Measurements from ENCODE around the gene NELFCD. TPM values are rescaled to one million over a fixed set of nuclear protein-coding genes. Genes with fewer than 3 reads are reported as not detected.

Gene NELFCD
- polyA plus RNA-seq, 6 donors from 2014 or later = 78.9 to 128 (median 86.2) TPM

DNA sequence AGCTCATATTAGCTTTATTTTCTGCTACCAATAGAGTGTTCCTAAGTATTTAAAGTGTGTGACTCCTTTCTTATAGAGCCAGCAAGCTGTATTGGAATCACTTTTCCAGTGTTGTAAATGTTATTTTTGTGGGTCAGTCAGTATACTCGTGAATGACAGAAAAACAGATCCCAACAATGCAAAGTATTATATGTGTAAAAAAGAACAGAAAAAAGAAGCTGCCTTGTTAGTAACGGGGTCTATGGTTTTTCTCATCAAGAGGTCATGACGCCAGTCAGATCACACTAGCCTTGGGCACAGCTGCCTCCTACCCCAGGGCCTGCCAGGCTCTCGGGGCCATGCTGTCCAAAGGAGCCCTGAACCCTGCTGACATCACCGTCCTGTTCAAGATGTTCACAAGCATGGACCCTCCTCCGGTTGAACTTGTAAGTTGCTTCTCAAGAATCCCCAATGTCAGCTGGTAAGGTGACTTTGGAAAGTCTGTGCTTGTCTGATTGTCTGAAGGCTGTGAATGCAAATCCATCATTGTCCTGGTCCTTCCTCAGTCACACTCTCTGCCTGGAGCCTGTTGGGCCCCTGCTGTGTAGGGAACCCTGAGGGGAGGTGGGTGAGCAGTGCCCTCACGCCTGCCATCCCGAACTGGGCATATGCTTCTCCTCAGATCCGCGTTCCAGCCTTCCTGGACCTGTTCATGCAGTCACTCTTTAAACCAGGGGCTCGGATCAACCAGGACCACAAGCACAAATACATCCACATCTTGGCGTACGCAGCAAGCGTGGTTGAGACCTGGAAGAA lies 9.8 kb downstream of the NELFCD start:
- Mint-ChIP-seq H3K4me1 (peaks cover 30 to 48% (median 34%) of the 10 kb centered on the region in 3 donors), H3K36me3 (peaks cover 14 to 16% of the 10 kb centered on the region in 2 donors), H3K4me3 (no peak overlapping the region), H3K27ac (peak overlapping the region in 5 of 6 donors; percentile 11 to 64 (median 23)), H3K9me3 (no peaks in the 10 kb centered on the region), H3K27me3 (no peaks in the 10 kb centered on the region)
- DNase-seq (no peak), ATAC-seq (ENCODE audit: low read depth in 2 of 2) (no peak)

DNA sequence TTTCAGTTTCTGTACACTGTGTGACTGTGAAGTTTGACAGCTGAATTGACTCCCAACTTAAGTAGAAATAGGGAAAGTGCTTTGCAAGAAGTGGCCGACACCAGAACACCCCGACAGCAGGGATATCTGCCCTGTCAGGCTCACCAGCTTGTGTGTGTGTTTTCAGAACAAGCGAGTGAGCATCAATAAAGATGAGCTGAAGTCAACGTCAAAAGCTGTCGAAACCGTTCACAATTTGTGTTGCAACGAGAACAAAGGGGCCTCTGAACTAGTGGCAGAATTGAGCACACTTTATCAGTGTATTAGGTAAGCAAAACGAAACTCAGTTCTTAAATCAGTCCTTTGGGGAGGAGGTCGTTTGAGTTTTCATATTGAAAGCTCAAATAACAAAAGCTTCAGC lies 10.7 kb downstream of the NELFCD start:
- peaks cover 33 to 50% (median 34%) of the 10 kb centered on the region in 3 donors for H3K4me1 Mint-ChIP-seq
- ATAC-seq (ENCODE audit: low read depth in 2 of 2) (no peak), DNase-seq (no peak)
- no peaks in the 10 kb centered on the region for H3K9me3 Mint-ChIP-seq
- peaks cover 13 to 14% of the 10 kb centered on the region in 2 donors for H3K36me3 Mint-ChIP-seq
- H3K4me3 Mint-ChIP-seq = no peak overlapping the region
- H3K27me3 Mint-ChIP-seq = no peaks in the 10 kb centered on the region
- peak overlapping the region; percentile 11 to 77 (median 38) for H3K27ac Mint-ChIP-seq

DNA sequence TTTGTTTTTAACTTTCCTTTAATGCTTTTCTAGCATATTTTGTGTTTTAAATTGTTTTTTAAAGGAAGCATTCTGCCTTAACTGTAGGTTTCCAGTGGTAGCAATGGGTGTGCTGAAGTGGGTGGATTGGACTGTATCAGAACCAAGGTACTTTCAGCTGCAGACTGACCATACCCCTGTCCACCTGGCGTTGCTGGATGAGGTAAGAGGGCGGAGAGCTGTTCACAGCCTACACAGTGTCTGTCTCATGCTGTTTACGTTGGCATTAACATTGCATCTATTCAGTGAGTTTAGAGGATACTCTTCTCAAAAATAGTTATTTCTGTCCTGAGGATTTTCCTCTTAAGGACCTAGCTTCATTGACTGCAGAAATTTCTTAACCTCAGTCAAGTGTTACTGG lies 11.9 kb downstream of the NELFCD start:
- peaks cover 11% of the 10 kb centered on the region in 2 donors for H3K36me3 Mint-ChIP-seq
- no peak for ATAC-seq (ENCODE audit: low read depth in 2 of 2)
- DNase-seq = no peak
- no peak overlapping the region for H3K4me3 Mint-ChIP-seq
- no peaks in the 10 kb centered on the region for H3K27me3 Mint-ChIP-seq
- H3K4me1 Mint-ChIP-seq = peaks cover 28 to 45% (median 38%) of the 10 kb centered on the region in 3 donors
- peak overlapping the region in 4 of 6 donors; percentile 18 to 80 (median 42) for H3K27ac Mint-ChIP-seq
- no peaks in the 10 kb centered on the region for H3K9me3 Mint-ChIP-seq

DNA sequence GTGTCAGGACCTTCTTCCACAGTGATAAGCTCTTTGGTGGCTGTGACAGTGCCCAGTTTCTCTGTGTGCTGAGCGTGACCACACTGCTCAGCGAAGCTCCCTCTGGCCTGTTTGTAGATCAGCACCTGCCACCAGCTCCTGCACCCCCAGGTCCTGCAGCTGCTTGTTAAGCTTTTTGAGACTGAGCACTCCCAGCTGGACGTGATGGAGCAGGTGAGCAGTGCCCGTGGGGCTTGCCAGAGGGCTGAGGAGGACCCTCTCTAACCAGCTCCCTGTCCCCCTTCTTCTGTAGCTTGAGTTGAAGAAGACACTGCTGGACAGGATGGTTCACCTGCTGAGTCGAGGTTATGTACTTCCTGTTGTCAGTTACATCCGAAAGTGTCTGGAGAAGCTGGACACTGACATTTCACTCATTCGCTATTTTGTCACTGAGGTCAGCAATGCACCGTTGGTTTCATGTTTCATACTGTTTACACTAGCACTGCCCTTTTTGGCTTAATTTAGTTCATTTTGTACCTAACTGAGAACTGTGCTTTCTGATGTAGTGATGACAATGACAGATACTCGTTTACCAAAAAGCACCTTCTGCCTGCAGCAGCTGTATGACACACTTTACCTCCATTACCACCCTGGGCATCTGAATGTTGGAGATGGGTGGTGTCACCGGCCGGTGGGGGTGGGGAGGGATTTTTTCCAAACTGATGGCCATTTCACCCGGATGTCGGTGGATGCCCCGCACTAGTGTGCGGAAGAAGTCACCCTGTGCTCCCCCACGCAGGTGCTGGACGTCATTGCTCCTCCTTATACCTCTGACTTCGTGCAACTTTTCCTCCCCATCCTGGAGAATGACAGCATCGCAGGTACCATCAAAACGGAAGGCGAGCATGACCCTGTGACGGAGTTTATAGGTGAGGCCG lies 12.5 kb downstream of the NELFCD start:
- H3K9me3 Mint-ChIP-seq = no peaks in the 10 kb centered on the region
- peaks cover 25 to 45% (median 38%) of the 10 kb centered on the region in 3 donors for H3K4me1 Mint-ChIP-seq
- peak overlapping the region in 5 of 6 donors; percentile 5 to 80 (median 47) for H3K27ac Mint-ChIP-seq
- no peak for DNase-seq
- H3K36me3 Mint-ChIP-seq = peaks cover 7 to 11% of the 10 kb centered on the region in 2 donors
- no peaks in the 10 kb centered on the region for H3K27me3 Mint-ChIP-seq
- peak overlapping the region in 3 of 8 donors; percentile 22 to 52 (median 25) for H3K4me3 Mint-ChIP-seq
- ATAC-seq (ENCODE audit: low read depth in 2 of 2) = no peak

DNA sequence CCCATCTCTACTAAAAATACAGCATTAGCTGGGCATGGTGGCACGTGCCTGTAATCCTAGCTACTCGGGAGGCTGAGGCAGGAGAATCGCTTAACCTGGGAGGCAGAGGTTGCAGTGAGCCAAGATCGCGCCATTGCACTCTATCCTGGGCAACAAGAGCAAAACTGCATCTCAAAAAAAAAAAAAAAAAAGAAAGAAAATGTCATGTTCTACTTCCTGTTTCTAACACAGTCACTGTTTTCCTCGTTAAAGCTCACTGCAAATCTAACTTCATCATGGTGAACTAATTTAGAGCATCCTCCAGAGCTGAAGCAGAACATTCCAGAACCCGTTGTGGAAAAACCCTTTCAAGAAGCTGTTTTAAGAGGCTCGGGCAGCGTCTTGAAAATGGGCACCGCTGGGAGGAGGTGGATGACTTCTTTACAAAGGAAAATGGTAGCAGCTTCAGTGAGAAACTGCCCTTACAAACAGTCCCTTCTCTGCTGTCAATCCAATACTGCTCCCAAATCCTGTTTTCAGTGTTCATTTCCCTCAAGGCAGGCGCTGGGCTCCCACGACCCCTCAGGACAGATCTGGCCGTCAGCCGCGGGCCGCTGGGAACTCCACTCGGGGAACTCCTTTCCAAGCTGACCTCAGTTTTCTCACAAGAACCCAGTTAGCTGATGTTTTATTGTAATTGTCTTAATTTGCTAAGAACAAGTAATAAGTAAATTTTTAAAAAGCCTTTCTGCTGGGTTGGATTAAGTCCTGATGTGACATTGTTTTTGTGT lies 13.5 kb downstream of the NELFCD start:
- Mint-ChIP-seq H3K27me3 (no peaks in the 10 kb centered on the region), H3K27ac (peak overlapping the region; percentile 5 to 87 (median 60)), H3K4me3 (peak overlapping the region in 4 of 8 donors; percentile 9 to 52 (median 32)), H3K4me1 (peaks cover 25 to 45% (median 38%) of the 10 kb centered on the region in 3 donors), H3K36me3 (peaks cover 7 to 11% of the 10 kb centered on the region in 2 donors), H3K9me3 (no peaks in the 10 kb centered on the region)
- DNase-seq (no peak), ATAC-seq (ENCODE audit: low read depth in 2 of 2) (peak; percentile 50 to 53)

DNA sequence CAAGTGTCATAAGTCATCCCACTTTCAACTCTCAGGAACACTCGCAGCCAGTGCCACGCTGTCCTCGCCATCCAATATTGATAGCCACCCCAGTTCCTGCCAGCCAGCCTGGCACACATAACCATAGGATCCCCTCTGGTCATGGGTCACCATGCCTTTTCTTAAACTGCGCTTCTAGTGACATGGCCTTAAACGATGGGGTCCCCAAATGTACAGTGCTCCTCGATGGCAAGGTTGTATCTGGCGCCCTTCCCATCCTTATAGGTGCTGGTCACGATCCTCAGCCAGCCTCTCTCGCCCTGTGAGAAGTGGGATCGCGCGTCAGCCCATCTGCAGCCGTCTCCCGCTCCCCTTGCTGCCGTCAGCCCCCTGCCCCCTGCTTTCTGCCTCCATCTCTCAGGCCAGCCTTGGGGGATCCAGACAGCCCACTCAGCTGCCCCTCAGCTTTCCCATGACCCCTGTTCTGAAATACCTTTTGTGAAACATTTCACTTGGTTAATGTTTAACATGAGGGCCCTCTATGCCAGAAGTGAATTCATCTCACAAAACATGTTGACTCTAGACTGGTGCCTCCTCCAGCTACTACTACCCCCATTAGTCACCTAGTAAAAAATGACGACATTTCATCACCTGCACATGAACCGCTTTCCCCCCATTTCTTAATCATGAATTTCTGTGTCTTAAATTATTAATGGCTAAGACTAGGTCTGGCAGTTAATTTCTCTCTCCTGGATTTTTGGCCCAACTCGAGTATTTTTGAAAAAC lies 14.6 kb downstream of the NELFCD start:
- ATAC-seq (ENCODE audit: low read depth in 2 of 2) (no peak), DNase-seq (no peak)
- no peaks in the 10 kb centered on the region for H3K27me3 Mint-ChIP-seq
- H3K27ac Mint-ChIP-seq = peak overlapping the region; percentile 5 to 94 (median 85)
- peaks cover 25 to 45% (median 38%) of the 10 kb centered on the region in 3 donors for H3K4me1 Mint-ChIP-seq
- no peaks in the 10 kb centered on the region for H3K9me3 Mint-ChIP-seq
- H3K36me3 Mint-ChIP-seq = peaks cover 7 to 11% of the 10 kb centered on the region in 2 donors
- H3K4me3 Mint-ChIP-seq = peak overlapping the region in 1 of 8 donors; percentile 6

DNA sequence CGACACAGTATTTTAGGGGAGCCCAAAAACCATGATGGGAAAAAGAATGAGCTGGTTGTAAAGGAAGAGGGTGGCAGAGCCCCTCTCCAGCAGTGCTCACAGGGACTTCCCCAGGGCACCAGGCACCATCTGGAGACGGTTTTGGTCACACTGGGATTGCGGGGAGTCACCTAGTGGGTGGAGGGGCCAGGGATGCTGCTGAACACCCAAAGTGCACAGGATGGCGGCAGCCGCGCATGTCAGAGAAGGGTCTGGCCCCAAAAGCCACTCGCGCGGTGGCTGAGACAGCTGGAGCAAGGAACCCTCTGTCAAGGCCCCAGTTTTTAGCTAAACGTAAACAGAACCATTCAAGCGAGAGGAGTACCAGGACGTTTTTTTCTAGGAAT lies 15.2 kb downstream of the NELFCD start:
- no peaks in the 10 kb centered on the region for H3K9me3 Mint-ChIP-seq
- no peak for ATAC-seq (ENCODE audit: low read depth in 2 of 2)
- H3K4me3 Mint-ChIP-seq = no peak overlapping the region
- no peaks in the 10 kb centered on the region for H3K27me3 Mint-ChIP-seq
- H3K36me3 Mint-ChIP-seq = peaks cover 7 to 11% of the 10 kb centered on the region in 2 donors
- peak overlapping the region in 1 of 6 donors; percentile 5 for H3K27ac Mint-ChIP-seq
- peaks cover 25 to 48% (median 38%) of the 10 kb centered on the region in 3 donors for H3K4me1 Mint-ChIP-seq
- no peak for DNase-seq

DNA sequence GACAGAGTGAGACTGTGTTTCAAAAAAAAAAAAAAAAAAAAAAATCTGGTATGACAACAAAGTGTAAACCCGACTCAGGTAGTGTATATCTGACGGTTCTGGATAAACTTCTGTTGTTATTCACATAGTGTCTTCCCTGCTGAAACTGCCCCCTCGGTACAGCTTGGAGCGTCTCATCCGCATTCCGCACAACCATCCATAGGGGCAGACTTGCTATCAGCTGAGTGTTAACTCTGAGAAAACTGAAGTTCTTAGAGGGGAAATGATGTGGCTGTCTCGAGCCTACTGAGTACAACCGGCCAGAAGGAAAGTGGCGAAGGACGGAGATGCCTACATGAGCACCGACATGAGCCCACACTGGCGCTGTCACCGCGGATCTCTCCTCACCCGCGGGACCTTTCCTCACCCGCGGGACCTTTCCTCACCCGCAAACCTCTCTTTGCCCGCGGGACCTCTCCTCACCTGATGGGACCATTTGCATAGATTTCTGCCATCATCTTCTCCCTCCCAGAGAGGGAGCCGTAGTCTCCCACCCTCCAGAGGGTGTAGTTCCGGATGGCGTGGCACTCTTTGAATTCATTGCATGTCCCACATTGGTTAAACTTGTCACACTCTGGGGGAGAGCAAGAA lies 16.2 kb downstream of the NELFCD start:
- Mint-ChIP-seq H3K27ac (peak overlapping the region in 3 of 6 donors; percentile 9 to 91 (median 33)), H3K36me3 (peaks cover 5 to 8% of the 10 kb centered on the region in 2 donors)

DNA sequence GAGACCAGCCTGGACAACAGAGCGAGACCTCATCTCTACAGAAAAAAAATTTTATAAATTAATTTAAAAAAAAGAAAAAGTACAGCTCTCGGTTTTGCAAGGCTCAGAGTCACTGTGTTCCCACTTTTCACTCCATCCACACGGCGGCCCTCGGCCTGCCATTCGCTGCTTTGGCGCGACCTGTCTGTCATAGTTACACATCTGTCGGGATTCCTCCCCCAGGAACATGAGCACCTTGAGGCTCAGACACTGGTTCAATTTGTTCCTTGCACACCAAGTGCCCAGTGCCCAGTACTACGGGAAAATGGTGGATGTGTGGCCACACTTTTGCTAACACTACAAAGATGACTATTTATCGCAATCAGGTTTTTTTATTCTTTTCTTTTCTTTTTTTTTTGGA lies 17.6 kb downstream of the NELFCD start:
- DNase-seq = no peak
- Mint-ChIP-seq H3K4me1 (peaks cover 34 to 54% (median 54%) of the 10 kb centered on the region in 3 donors), H3K4me3 (peak overlapping the region in 1 of 8 donors; percentile 40), H3K9me3 (no peaks in the 10 kb centered on the region), H3K27me3 (no peaks in the 10 kb centered on the region), H3K27ac (peak overlapping the region in 3 of 6 donors; percentile 9 to 79 (median 47)), H3K36me3 (peaks cover 5 to 22% of the 10 kb centered on the region in 2 donors)
- no peak for ATAC-seq (ENCODE audit: low read depth in 2 of 2)

More for the DNA sequence above, 16.2 kb downstream of the NELFCD start:
- Mint-ChIP-seq H3K4me3 (no peak overlapping the region), H3K4me1 (peaks cover 22 to 54% (median 46%) of the 10 kb centered on the region in 3 donors), H3K27me3 (no peaks in the 10 kb centered on the region), H3K9me3 (no peaks in the 10 kb centered on the region)
- no peak for ATAC-seq (ENCODE audit: low read depth in 2 of 2)
- no peak for DNase-seq

DNA sequence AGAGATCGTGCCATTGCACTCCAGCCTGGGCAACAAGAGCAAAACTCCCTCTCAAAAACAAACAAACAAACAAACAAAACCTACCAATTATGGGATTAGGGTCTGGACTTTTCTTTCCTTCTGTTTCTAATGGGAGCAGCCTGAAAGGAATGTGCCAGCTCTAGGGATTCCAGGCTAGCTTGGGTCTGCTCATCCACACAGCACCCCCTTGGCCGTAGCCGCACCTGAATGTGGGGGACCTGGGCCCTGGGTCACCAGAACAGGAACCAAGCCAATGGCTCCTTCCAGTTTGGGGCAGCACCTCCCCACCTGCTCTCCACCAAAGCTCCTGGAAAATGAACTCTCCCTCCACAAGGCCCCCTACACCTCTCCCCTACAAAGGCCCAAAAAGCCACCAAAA lies 19.3 kb downstream of the NELFCD start:
- peak overlapping the region in 3 of 6 donors; percentile 44 to 97 (median 56) for H3K27ac Mint-ChIP-seq
- H3K9me3 Mint-ChIP-seq = no peaks in the 10 kb centered on the region
- H3K36me3 Mint-ChIP-seq = peaks cover 5 to 30% of the 10 kb centered on the region in 2 donors
- H3K27me3 Mint-ChIP-seq = no peaks in the 10 kb centered on the region
- no peak overlapping the region for H3K4me3 Mint-ChIP-seq
- DNase-seq (no peak), ATAC-seq (ENCODE audit: low read depth in 2 of 2) (no peak)
- H3K4me1 Mint-ChIP-seq = peaks cover 42 to 54% (median 54%) of the 10 kb centered on the region in 3 donors

DNA sequence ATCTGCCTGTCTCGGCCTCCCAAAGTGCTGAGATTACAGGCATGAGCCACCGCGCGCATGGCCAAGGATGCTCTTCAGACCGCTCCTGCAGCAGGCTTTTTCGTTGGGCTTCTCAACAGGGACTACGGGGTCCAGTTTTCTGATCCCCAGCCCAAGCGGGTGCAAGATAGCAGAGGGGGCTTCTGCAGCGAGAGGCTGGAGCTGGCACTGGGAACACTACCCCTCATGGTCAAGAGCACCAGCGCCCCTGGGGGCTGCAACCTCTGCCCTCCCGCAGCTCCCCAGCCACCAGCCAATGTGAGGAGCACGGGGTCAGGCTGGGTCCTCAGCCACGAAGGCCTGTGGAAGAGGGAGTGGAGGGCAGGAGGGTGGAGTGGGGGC lies 20.0 kb downstream of the NELFCD start:
- Mint-ChIP-seq H3K4me1 (peaks cover 39 to 54% (median 54%) of the 10 kb centered on the region in 3 donors), H3K27ac (peak overlapping the region in 2 of 6 donors; percentile 69 to 77), H3K36me3 (peaks cover 0 to 30% of the 10 kb centered on the region in 2 donors), H3K9me3 (no peaks in the 10 kb centered on the region), H3K27me3 (no peaks in the 10 kb centered on the region), H3K4me3 (peak overlapping the region in 1 of 8 donors; percentile 20)
- no peak for ATAC-seq (ENCODE audit: low read depth in 2 of 2)
- DNase-seq = no peak
